GM23338 (cell line): Measurements from ENCODE around the gene GAB1. TPM values are rescaled to one million over a fixed set of nuclear protein-coding genes. Genes with fewer than 3 reads are reported as not detected.

Source experiments
- ATAC-seq: fragments of 200-7000 bp; cut with Tn5 transposase; 3 replicates; pipeline ENCODE4 v1.9.1; 2020
- DNase-seq: peaks from one replicate; pipeline ENCODE4 v3.0.0-alpha.2; 2015; ENCODE audit warnings: low spot score
- H2AFZ ChIP-seq: fragments of 200-600 bp; sonication (generic); 2 replicates; pipeline ENCODE4 v1.8.0; 2016; ENCODE audit warnings: antibody characterized with exemption, mild to moderate bottlenecking, moderate library complexity
- H3F3A ChIP-seq: fragments of 200-600 bp; sonication (generic); replicated peaks from 2 replicates; pipeline ENCODE4 v1.8.0; 2017; ENCODE audit warnings: antibody characterized with exemption, mixed run types, low read depth
- H3K27ac ChIP-seq: fragments of 200-600 bp; sonication (generic); 2 replicates; pipeline ENCODE4 v1.6.1; 2016; ENCODE audit warnings: low read depth
- H3K27me3 ChIP-seq: fragments of 200-600 bp; sonication (generic); 2 replicates; pipeline ENCODE4 v1.8.0; 2016; ENCODE audit warnings: mild to moderate bottlenecking, mixed run types, moderate library complexity; ENCODE audit not compliant: insufficient read depth
- H3K36me3 ChIP-seq: fragments of 200-600 bp; sonication (generic); 2 replicates; pipeline ENCODE4 v1.8.0; 2016; ENCODE audit warnings: mild to moderate bottlenecking; ENCODE audit not compliant: insufficient read depth
- H3K4me1 ChIP-seq: fragments of 200-600 bp; sonication (generic); 2 replicates; pipeline ENCODE4 v1.8.0; 2016; ENCODE audit warnings: mild to moderate bottlenecking, moderate library complexity; ENCODE audit not compliant: insufficient read depth
- H3K4me2 ChIP-seq: fragments of 200-600 bp; sonication (generic); 2 replicates; pipeline ENCODE4 v1.7.1; 2017; ENCODE audit warnings: mixed run types
- H3K4me3 ChIP-seq: fragments of 200-600 bp; sonication (generic); 2 replicates; pipeline ENCODE4 v1.6.1; 2016; ENCODE audit warnings: mixed run types
- H3K79me2 ChIP-seq: fragments of 200-600 bp; sonication (generic); replicated peaks from 2 replicates; pipeline ENCODE4 v1.8.0; 2017; ENCODE audit warnings: mild to moderate bottlenecking; ENCODE audit not compliant: insufficient read depth
- H3K9me2 ChIP-seq: fragments of 200-600 bp; sonication (generic); 2 replicates; pipeline ENCODE4 v1.8.0; 2017; ENCODE audit not compliant: insufficient read depth
- H4K20me1 ChIP-seq: fragments of 200-600 bp; sonication (generic); replicated peaks from 2 replicates; pipeline ENCODE4 v1.8.0; 2017; ENCODE audit warnings: mild to moderate bottlenecking; ENCODE audit not compliant: insufficient read depth
- H3K27ac Mint-ChIP-seq: 2 replicates; pipeline ENCODE4 v1.8.0; 2020; ENCODE audit warnings: inconsistent platforms, mild to moderate bottlenecking, moderate library complexity, mixed read lengths
- H3K27me3 Mint-ChIP-seq: 3 replicates; pipeline ENCODE4 v1.8.0; 2022; ENCODE audit warnings: low read depth, mild to moderate bottlenecking, moderate library complexity, mixed read lengths, inconsistent platforms; ENCODE audit not compliant: insufficient read depth, poor library complexity
- H3K36me3 Mint-ChIP-seq: 3 replicates; pipeline ENCODE4 v1.8.0; 2021; ENCODE audit warnings: low read depth, mild to moderate bottlenecking, inconsistent platforms, moderate library complexity, mixed read lengths
- H3K4me1 Mint-ChIP-seq: 3 replicates; pipeline ENCODE4 v1.8.0; 2020; ENCODE audit warnings: mild to moderate bottlenecking, inconsistent platforms, mixed read lengths
- H3K4me3 Mint-ChIP-seq: 3 replicates; pipeline ENCODE4 v1.8.0; 2021; ENCODE audit warnings: moderate library complexity, mild to moderate bottlenecking, inconsistent platforms, mixed read lengths
- H3K9me3 Mint-ChIP-seq: 3 replicates; pipeline ENCODE4 v1.8.0; 2020; ENCODE audit warnings: moderate library complexity, mild to moderate bottlenecking, inconsistent platforms, mixed read lengths
- EZH2phosphoT487 ChIP-seq: fragments of 200-600 bp; sonication (generic); IDR thresholded peaks from one replicate; pipeline ENCODE4 v1.8.1; 2018; ENCODE audit warnings: antibody characterized with exemption; ENCODE audit not compliant: unreplicated experiment
- STAT1 ChIP-seq: IDR thresholded peaks from one replicate; pipeline ENCODE4 v1.6.1; 2016; ENCODE audit warnings: antibody characterized with exemption; ENCODE audit not compliant: unreplicated experiment
- ZNF331 ChIP-seq: fragments of 250-450 bp; sonication (Bioruptor Pico); IDR thresholded peaks from 2 replicates; pipeline ENCODE4 v1.5.0; 2020; ENCODE audit warnings: low read depth, mild to moderate bottlenecking, moderate library complexity
- polyA plus RNA-seq: library from polyadenylated mRNA; unstranded; fragments of >200 nt; fragmentation: Nextera tagmentation; extraction: Ambion mirVana; gene quantifications from 2 replicates; pipeline ENCODE4 v1.2.1, GENCODE V29; 2016
- total RNA-seq: library from RNA; depleted of rRNA; stranded (reverse); fragments of >200 nt; shearing (Covaris generic); gene quantifications from 2 replicates; pipeline ENCODE4 v1.2.3, GENCODE V29; 2014
- TF ChIP-seq, protein P1 (sequence below), 2 experiments: fragments of 200-600 bp in 1 of 2; sonication (generic) in 1 of 2; conservative IDR thresholded peaks; 2 replicates each; pipeline versions ENCODE4 v1.5.1 to v1.6.1; 2016 to 2017; ENCODE audit warnings: antibody characterized with exemption in 2 of 2, low read depth in 2 of 2, mild to moderate bottlenecking in 2 of 2, moderate library complexity in 1 of 2
- TF ChIP-seq, protein P2 (sequence below): fragments of 250-450 bp; sonication (Bioruptor Pico); IDR thresholded peaks from 2 replicates; pipeline ENCODE4 v1.5.0; 2020; ENCODE audit warnings: mild to moderate bottlenecking, moderate library complexity
- TF ChIP-seq, protein P3 (sequence below): IDR thresholded peaks from one replicate; pipeline ENCODE4 v1.6.1; 2018; ENCODE audit warnings: antibody characterized with exemption; ENCODE audit not compliant: unreplicated experiment
- TF ChIP-seq, protein P4 (sequence below): IDR thresholded peaks from 2 replicates; pipeline ENCODE4 v1.6.1; 2016; ENCODE audit warnings: antibody characterized with exemption

Gene GAB1
- total and polyA plus RNA-seq, 2 experiments from 2014 or later: 4.0 to 18.4 TPM

DNA sequence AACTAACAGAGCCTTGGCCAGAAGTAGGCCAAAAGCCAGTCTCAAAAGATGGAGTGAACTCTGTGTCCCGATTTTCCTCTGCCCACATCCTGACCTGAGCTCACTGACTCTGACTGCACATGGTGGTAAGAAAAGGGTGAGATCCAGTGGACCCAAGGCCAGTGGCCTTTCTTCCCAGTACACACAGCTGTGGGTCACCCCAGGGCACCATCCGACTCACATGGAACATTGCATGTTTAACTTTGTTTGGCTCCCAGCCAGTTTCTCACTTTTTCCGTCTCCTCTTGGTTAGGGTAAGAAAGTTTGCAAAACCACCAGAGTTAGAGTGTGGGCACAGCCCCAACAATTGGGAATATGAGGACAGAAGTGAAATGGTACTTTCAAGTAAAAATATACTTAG lies 69.8 kb downstream of the GAB1 start:
- no peak; the same call in 2 of the 3 replicates for ATAC-seq
- peaks cover 31% of the 10 kb centered on the region for H3K4me1 Mint-ChIP-seq

GRCh38 chr4:143407474-143407873 lies 70.8 kb downstream of the GAB1 start:
- ATAC-seq: no peak
- no peaks in the 10 kb centered on the region for H3F3A ChIP-seq
- H3K36me3 ChIP-seq: no peaks in the 10 kb centered on the region
- H4K20me1 ChIP-seq: no peaks in the 10 kb centered on the region
- Mint-ChIP-seq H3K4me1 (peaks cover 29% of the 10 kb centered on the region), H3K27ac (no peak overlapping the region), H3K27me3 (peaks cover 2% of the 10 kb centered on the region), H3K9me3 (no peaks in the 10 kb centered on the region), H3K36me3 (no peaks in the 10 kb centered on the region), H3K4me3 (no peak overlapping the region)
- H3K9me2 ChIP-seq: no peaks in the 10 kb centered on the region
- no peak overlapping the region for H3K4me2 ChIP-seq
- peaks cover 15% of the 10 kb centered on the region; the same call in 1 of the 2 replicates for H3K4me1 ChIP-seq
- no peaks in the 10 kb centered on the region for H3K27me3 ChIP-seq
- no peak overlapping the region for H3K27ac ChIP-seq
- H3K4me3 ChIP-seq: no peak overlapping the region
- no peak overlapping the region for H2AFZ ChIP-seq
- peaks cover 14% of the 10 kb centered on the region; the same call in 1 of the 2 replicates for H3K79me2 ChIP-seq
- DNase-seq: no peak
- TF ChIP-seq, protein P1, sequence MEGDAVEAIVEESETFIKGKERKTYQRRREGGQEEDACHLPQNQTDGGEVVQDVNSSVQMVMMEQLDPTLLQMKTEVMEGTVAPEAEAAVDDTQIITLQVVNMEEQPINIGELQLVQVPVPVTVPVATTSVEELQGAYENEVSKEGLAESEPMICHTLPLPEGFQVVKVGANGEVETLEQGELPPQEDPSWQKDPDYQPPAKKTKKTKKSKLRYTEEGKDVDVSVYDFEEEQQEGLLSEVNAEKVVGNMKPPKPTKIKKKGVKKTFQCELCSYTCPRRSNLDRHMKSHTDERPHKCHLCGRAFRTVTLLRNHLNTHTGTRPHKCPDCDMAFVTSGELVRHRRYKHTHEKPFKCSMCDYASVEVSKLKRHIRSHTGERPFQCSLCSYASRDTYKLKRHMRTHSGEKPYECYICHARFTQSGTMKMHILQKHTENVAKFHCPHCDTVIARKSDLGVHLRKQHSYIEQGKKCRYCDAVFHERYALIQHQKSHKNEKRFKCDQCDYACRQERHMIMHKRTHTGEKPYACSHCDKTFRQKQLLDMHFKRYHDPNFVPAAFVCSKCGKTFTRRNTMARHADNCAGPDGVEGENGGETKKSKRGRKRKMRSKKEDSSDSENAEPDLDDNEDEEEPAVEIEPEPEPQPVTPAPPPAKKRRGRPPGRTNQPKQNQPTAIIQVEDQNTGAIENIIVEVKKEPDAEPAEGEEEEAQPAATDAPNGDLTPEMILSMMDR (conservative IDR thresholded peaks at IDR 0.05; ENCODE audit: low read depth in 2 of 2): no peak
- TF ChIP-seq, protein P2, sequence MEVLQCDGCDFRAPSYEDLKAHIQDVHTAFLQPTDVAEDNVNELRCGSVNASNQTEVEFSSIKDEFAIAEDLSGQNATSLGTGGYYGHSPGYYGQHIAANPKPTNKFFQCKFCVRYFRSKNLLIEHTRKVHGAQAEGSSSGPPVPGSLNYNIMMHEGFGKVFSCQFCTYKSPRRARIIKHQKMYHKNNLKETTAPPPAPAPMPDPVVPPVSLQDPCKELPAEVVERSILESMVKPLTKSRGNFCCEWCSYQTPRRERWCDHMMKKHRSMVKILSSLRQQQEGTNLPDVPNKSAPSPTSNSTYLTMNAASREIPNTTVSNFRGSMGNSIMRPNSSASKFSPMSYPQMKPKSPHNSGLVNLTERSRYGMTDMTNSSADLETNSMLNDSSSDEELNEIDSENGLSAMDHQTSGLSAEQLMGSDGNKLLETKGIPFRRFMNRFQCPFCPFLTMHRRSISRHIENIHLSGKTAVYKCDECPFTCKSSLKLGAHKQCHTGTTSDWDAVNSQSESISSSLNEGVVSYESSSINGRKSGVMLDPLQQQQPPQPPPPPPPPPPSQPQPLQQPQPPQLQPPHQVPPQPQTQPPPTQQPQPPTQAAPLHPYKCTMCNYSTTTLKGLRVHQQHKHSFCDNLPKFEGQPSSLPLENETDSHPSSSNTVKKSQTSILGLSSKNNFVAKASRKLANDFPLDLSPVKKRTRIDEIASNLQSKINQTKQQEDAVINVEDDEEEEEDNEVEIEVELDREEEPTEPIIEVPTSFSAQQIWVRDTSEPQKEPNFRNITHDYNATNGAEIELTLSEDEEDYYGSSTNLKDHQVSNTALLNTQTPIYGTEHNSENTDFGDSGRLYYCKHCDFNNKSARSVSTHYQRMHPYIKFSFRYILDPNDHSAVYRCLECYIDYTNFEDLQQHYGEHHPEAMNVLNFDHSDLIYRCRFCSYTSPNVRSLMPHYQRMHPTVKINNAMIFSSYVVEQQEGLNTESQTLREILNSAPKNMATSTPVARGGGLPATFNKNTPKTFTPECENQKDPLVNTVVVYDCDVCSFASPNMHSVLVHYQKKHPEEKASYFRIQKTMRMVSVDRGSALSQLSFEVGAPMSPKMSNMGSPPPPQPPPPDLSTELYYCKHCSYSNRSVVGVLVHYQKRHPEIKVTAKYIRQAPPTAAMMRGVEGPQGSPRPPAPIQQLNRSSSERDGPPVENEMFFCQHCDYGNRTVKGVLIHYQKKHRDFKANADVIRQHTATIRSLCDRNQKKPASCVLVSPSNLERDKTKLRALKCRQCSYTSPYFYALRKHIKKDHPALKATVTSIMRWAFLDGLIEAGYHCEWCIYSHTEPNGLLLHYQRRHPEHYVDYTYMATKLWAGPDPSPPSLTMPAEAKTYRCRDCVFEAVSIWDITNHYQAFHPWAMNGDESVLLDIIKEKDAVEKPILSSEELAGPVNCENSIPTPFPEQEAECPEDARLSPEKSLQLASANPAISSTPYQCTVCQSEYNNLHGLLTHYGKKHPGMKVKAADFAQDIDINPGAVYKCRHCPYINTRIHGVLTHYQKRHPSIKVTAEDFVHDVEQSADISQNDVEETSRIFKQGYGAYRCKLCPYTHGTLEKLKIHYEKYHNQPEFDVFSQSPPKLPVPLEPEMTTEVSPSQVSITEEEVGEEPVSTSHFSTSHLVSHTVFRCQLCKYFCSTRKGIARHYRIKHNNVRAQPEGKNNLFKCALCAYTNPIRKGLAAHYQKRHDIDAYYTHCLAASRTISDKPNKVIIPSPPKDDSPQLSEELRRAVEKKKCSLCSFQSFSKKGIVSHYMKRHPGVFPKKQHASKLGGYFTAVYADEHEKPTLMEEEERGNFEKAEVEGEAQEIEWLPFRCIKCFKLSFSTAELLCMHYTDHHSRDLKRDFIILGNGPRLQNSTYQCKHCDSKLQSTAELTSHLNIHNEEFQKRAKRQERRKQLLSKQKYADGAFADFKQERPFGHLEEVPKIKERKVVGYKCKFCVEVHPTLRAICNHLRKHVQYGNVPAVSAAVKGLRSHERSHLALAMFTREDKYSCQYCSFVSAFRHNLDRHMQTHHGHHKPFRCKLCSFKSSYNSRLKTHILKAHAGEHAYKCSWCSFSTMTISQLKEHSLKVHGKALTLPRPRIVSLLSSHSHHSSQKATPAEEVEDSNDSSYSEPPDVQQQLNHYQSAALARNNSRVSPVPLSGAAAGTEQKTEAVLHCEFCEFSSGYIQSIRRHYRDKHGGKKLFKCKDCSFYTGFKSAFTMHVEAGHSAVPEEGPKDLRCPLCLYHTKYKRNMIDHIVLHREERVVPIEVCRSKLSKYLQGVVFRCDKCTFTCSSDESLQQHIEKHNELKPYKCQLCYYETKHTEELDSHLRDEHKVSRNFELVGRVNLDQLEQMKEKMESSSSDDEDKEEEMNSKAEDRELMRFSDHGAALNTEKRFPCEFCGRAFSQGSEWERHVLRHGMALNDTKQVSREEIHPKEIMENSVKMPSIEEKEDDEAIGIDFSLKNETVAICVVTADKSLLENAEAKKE (CRISPR knock-in tag): no peak
- TF ChIP-seq STAT1: no peak

More for the DNA sequence above, 69.8 kb downstream of the GAB1 start:
- no peaks in the 10 kb centered on the region for H3K9me2 ChIP-seq
- H3K4me2 ChIP-seq: no peak overlapping the region
- no peak for DNase-seq
- H2AFZ ChIP-seq: no peak overlapping the region
- H3K27me3 ChIP-seq: no peaks in the 10 kb centered on the region
- H4K20me1 ChIP-seq: no peaks in the 10 kb centered on the region
- no peaks in the 10 kb centered on the region for H3K36me3 ChIP-seq
- H3F3A ChIP-seq: no peaks in the 10 kb centered on the region
- Mint-ChIP-seq H3K27ac (no peak overlapping the region), H3K27me3 (peaks cover 2% of the 10 kb centered on the region), H3K36me3 (no peaks in the 10 kb centered on the region), H3K9me3 (no peaks in the 10 kb centered on the region), H3K4me3 (no peak overlapping the region)
- no peak overlapping the region for H3K27ac ChIP-seq
- no peak overlapping the region for H3K4me3 ChIP-seq
- peaks cover 15% of the 10 kb centered on the region; the same call in 1 of the 2 replicates for H3K4me1 ChIP-seq
- TF ChIP-seq STAT1: no peak
- no peak for TF ChIP-seq EZH2phosphoT487
- TF ChIP-seq, protein P3, sequence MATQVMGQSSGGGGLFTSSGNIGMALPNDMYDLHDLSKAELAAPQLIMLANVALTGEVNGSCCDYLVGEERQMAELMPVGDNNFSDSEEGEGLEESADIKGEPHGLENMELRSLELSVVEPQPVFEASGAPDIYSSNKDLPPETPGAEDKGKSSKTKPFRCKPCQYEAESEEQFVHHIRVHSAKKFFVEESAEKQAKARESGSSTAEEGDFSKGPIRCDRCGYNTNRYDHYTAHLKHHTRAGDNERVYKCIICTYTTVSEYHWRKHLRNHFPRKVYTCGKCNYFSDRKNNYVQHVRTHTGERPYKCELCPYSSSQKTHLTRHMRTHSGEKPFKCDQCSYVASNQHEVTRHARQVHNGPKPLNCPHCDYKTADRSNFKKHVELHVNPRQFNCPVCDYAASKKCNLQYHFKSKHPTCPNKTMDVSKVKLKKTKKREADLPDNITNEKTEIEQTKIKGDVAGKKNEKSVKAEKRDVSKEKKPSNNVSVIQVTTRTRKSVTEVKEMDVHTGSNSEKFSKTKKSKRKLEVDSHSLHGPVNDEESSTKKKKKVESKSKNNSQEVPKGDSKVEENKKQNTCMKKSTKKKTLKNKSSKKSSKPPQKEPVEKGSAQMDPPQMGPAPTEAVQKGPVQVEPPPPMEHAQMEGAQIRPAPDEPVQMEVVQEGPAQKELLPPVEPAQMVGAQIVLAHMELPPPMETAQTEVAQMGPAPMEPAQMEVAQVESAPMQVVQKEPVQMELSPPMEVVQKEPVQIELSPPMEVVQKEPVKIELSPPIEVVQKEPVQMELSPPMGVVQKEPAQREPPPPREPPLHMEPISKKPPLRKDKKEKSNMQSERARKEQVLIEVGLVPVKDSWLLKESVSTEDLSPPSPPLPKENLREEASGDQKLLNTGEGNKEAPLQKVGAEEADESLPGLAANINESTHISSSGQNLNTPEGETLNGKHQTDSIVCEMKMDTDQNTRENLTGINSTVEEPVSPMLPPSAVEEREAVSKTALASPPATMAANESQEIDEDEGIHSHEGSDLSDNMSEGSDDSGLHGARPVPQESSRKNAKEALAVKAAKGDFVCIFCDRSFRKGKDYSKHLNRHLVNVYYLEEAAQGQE: no peak
- TF ChIP-seq, protein P4, sequence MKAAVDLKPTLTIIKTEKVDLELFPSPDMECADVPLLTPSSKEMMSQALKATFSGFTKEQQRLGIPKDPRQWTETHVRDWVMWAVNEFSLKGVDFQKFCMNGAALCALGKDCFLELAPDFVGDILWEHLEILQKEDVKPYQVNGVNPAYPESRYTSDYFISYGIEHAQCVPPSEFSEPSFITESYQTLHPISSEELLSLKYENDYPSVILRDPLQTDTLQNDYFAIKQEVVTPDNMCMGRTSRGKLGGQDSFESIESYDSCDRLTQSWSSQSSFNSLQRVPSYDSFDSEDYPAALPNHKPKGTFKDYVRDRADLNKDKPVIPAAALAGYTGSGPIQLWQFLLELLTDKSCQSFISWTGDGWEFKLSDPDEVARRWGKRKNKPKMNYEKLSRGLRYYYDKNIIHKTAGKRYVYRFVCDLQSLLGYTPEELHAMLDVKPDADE: no peak
- TF ChIP-seq ZNF331 (CRISPR knock-in tag): no peak
- peaks cover 7% of the 10 kb centered on the region; the same call in 1 of the 2 replicates for H3K79me2 ChIP-seq
